ENCODE data around the gene MUC2. TPM values are rescaled to one million over a fixed set of nuclear protein-coding genes. Genes with fewer than 3 reads are reported as not detected.

Gene MUC2
- total RNA-seq, 2 donors from 2014 or later, result under 0.01 TPM; not detected in 1

GRCh38 chr11:1120532-1121330 is 46.1 kb downstream of the MUC2 start:
- no peak for TF ChIP-seq POLR2A (IDR thresholded peaks at IDR 0.05)
- TF ChIP-seq, protein P1, sequence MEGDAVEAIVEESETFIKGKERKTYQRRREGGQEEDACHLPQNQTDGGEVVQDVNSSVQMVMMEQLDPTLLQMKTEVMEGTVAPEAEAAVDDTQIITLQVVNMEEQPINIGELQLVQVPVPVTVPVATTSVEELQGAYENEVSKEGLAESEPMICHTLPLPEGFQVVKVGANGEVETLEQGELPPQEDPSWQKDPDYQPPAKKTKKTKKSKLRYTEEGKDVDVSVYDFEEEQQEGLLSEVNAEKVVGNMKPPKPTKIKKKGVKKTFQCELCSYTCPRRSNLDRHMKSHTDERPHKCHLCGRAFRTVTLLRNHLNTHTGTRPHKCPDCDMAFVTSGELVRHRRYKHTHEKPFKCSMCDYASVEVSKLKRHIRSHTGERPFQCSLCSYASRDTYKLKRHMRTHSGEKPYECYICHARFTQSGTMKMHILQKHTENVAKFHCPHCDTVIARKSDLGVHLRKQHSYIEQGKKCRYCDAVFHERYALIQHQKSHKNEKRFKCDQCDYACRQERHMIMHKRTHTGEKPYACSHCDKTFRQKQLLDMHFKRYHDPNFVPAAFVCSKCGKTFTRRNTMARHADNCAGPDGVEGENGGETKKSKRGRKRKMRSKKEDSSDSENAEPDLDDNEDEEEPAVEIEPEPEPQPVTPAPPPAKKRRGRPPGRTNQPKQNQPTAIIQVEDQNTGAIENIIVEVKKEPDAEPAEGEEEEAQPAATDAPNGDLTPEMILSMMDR (IDR thresholded peaks at IDR 0.05), result no peak
- no peak overlapping the region for H3K4me3 ChIP-seq
- no peak for DNase-seq
- no peaks in the 10 kb centered on the region for H3K27me3 ChIP-seq
- intact Hi-C loops (cut with DNase I), result no loop called here
- H3K9me3 ChIP-seq, result no peaks in the 10 kb centered on the region
- H3K36me3 ChIP-seq (replicated peaks in 1 of 2; ENCODE audit: insufficient read depth in 1 of 2, low read depth in 2 of 2), result no peaks in the 10 kb centered on the region
- WGBS, 2 donors, result 20 to 57% methylated on average over 2 to 27 of the region's 27 CpGs
- no peak for ATAC-seq
- H3K4me1 ChIP-seq, result no peaks in the 10 kb centered on the region
- H3K27ac ChIP-seq, result no peak overlapping the region

GRCh38 chr11:1121331-1121812 is 46.7 kb downstream of the MUC2 start:
- intact Hi-C loops (cut with DNase I), result no loop called here
- no peak overlapping the region for H3K27ac ChIP-seq
- H3K27me3 ChIP-seq, result no peaks in the 10 kb centered on the region
- WGBS, 2 donors, result 66% methylated on average over 19 of the region's 19 CpGs; no CpG with 5 or more reads in 1 of the 2 donors
- H3K4me1 ChIP-seq, result no peaks in the 10 kb centered on the region
- no peak overlapping the region for H3K4me3 ChIP-seq
- TF ChIP-seq POLR2A (IDR thresholded peaks at IDR 0.05), result no peak
- TF ChIP-seq, protein P1 (IDR thresholded peaks at IDR 0.05), result no peak
- DNase-seq, result peak in 1 of 4 donors; percentile 9
- no peaks in the 10 kb centered on the region for H3K9me3 ChIP-seq
- no peaks in the 10 kb centered on the region for H3K36me3 ChIP-seq (replicated peaks in 1 of 2; ENCODE audit: insufficient read depth in 1 of 2, low read depth in 2 of 2)
- ATAC-seq, result no peak

GRCh38 chr11:1121813-1122663 is 47.4 kb downstream of the MUC2 start:
- H3K27me3 ChIP-seq, result no peaks in the 10 kb centered on the region
- no peaks in the 10 kb centered on the region for H3K36me3 ChIP-seq (replicated peaks in 1 of 2; ENCODE audit: insufficient read depth in 1 of 2, low read depth in 2 of 2)
- TF ChIP-seq POLR2A (IDR thresholded peaks at IDR 0.05), result no peak
- TF ChIP-seq, protein P1 (IDR thresholded peaks at IDR 0.05), result no peak
- H3K4me3 ChIP-seq, result no peak overlapping the region
- peak in 1 of 4 donors; percentile 6 for DNase-seq
- WGBS, 2 donors, result 54% methylated on average over 24 of the region's 28 CpGs; no CpG with 5 or more reads in 1 of the 2 donors
- H3K9me3 ChIP-seq, result no peaks in the 10 kb centered on the region
- no peak overlapping the region for H3K27ac ChIP-seq
- intact Hi-C loops (cut with DNase I), result no loop called here
- no peaks in the 10 kb centered on the region for H3K4me1 ChIP-seq
- ATAC-seq, result no peak

- Histone ChIP-seq H3K27ac (no peak overlapping the region), H3K9me3 (no peaks in the 10 kb centered on the region), H3K4me3 (no peak overlapping the region), H3K4me1 (no peaks in the 10 kb centered on the region), H3K36me3 (replicated peaks in 1 of 2; ENCODE audit: insufficient read depth in 1 of 2, low read depth in 2 of 2) (no peaks in the 10 kb centered on the region), H3K27me3 (no peaks in the 10 kb centered on the region)
- intact Hi-C loops (cut with DNase I), result no loop called here
- TF ChIP-seq POLR2A (IDR thresholded peaks at IDR 0.05), result no peak
- TF ChIP-seq, protein P1 (IDR thresholded peaks at IDR 0.05), result no peak
- DNase-seq, result no peak
- 75 to 76% methylated on average over 5 to 7 of the region's 7 CpGs for WGBS, 2 donors
- ATAC-seq, result no peak
Measured at GRCh38 chr11:1122664-1123002, 48.0 kb downstream of the MUC2 start.
